KMS-11 (cell line): ENCODE results near the gene SLC9B1.
"Not testable (repeated sequence)": the region's sequence is repeated elsewhere in the genome, so short reads cannot be mapped to it uniquely, and the experiment has no call there.

ENCODE experiments used
- H2AFZ ChIP-seq: fragments of 200-600 bp; sonication (generic); 2 replicates; pipeline ENCODE4 v1.6.1; 2016; ENCODE audit warnings: antibody characterized with exemption, mixed run types, low read depth
- H3K27ac ChIP-seq: fragments of 200-600 bp; sonication (generic); 2 replicates; pipeline ENCODE4 v1.6.1; 2016; ENCODE audit warnings: mild to moderate bottlenecking, mixed run types
- H3K27me3 ChIP-seq: fragments of 200-600 bp; sonication (generic); 2 replicates; pipeline ENCODE4 v1.6.1; 2017; ENCODE audit warnings: mild to moderate bottlenecking, low read depth, mixed run types, moderate library complexity; ENCODE audit not compliant: insufficient read depth
- H3K36me3 ChIP-seq: fragments of 200-600 bp; sonication (generic); 2 replicates; pipeline ENCODE4 v1.6.1; 2017; ENCODE audit warnings: mild to moderate bottlenecking, mixed run types; ENCODE audit not compliant: insufficient read depth
- H3K4me1 ChIP-seq: fragments of 200-600 bp; sonication (generic); 2 replicates; pipeline ENCODE4 v1.6.1; 2016; ENCODE audit warnings: mild to moderate bottlenecking, low read depth, mixed run types; ENCODE audit not compliant: poor library complexity, severe bottlenecking
- H3K4me2 ChIP-seq: fragments of 200-600 bp; sonication (generic); 2 replicates; pipeline ENCODE4 v1.7.0; 2016; ENCODE audit warnings: mild to moderate bottlenecking, mixed run types
- H3K4me3 ChIP-seq: fragments of 200-600 bp; sonication (generic); IDR thresholded peaks from 2 replicates; pipeline ENCODE4 v1.6.1; 2017; ENCODE audit warnings: low read depth, low read length, mixed read lengths; ENCODE audit not compliant: insufficient read depth
- H3K79me2 ChIP-seq: fragments of 200-600 bp; sonication (generic); 2 replicates; pipeline ENCODE4 v1.6.1; 2016; ENCODE audit warnings: low read depth, mixed run types; ENCODE audit not compliant: insufficient read depth
- H3K9ac ChIP-seq: fragments of 200-600 bp; sonication (generic); 2 replicates; pipeline ENCODE4 v1.6.1; 2016; ENCODE audit warnings: mild to moderate bottlenecking, mixed run types
- H4K20me1 ChIP-seq: fragments of 200-600 bp; sonication (generic); 2 replicates; pipeline ENCODE4 v1.6.1; 2016; ENCODE audit warnings: mild to moderate bottlenecking, mixed run types; ENCODE audit not compliant: insufficient read depth
- TF ChIP-seq, protein P1 (sequence below): fragments of 200-600 bp; sonication (generic); conservative IDR thresholded peaks from 2 replicates; pipeline ENCODE4 v1.6.1; 2017; ENCODE audit warnings: low read depth, mild to moderate bottlenecking, antibody characterized with exemption, low read length, moderate library complexity, mixed read lengths

SLC9B1 gene

DNA sequence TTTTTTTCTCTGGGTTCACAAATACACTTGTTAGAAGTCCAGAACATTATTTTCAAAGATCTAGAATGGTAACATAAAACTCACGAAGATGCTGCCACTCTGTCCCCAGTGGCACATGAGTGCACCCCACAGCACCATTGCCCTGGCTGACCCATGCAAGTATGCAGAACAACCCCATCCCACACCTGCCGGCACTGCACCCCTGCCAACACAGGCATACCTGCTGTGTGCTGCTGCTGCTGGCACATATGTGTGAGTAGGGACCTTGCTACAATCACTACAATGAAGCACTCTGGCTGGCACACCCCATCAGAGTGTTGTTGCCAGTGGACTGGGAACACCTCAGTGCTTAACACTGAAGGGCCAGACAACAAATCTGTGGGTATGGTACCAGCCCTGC, 83.8 kb downstream of the SLC9B1 start:
- H4K20me1 ChIP-seq = no peaks in the 10 kb centered on the region
- TF ChIP-seq, protein P1, sequence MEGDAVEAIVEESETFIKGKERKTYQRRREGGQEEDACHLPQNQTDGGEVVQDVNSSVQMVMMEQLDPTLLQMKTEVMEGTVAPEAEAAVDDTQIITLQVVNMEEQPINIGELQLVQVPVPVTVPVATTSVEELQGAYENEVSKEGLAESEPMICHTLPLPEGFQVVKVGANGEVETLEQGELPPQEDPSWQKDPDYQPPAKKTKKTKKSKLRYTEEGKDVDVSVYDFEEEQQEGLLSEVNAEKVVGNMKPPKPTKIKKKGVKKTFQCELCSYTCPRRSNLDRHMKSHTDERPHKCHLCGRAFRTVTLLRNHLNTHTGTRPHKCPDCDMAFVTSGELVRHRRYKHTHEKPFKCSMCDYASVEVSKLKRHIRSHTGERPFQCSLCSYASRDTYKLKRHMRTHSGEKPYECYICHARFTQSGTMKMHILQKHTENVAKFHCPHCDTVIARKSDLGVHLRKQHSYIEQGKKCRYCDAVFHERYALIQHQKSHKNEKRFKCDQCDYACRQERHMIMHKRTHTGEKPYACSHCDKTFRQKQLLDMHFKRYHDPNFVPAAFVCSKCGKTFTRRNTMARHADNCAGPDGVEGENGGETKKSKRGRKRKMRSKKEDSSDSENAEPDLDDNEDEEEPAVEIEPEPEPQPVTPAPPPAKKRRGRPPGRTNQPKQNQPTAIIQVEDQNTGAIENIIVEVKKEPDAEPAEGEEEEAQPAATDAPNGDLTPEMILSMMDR = no peak
- H3K79me2 ChIP-seq = no peaks in the 10 kb centered on the region
- H3K4me3 ChIP-seq = no peak overlapping the region
- no peak overlapping the region for H3K27ac ChIP-seq
- H3K4me2 ChIP-seq = no peak overlapping the region
- H3K9ac ChIP-seq = no peak overlapping the region
- H3K4me1 ChIP-seq = no peaks in the 10 kb centered on the region
- no peaks in the 10 kb centered on the region for H3K27me3 ChIP-seq
- H3K36me3 ChIP-seq = no peaks in the 10 kb centered on the region
- H2AFZ ChIP-seq = no peak overlapping the region

DNA sequence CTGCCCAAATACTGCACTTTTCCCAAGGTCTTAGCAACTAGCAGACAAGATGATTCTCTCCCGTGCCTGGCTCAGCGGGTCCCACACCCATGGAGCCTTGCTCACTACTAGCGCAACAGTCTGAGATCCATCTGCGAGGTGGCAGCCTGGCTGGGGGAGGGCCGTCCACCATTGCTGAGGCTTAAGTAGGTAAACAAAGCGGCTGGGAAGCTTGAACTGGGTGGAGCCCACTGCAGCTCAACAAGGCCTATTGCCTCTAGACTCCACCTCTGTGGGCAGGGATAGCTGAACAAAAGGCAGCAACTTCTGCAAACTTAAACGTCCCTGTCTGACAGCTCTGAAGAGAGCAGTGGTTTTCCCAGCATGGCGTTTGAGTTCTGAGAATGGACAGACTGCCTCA, 99.8 kb downstream of the SLC9B1 start:
- not testable (repeated sequence) for H2AFZ ChIP-seq, H3K9ac ChIP-seq, H3K36me3 ChIP-seq, H3K4me1 ChIP-seq, H3K27ac ChIP-seq, H3K27me3 ChIP-seq, H4K20me1 ChIP-seq, H3K4me2 ChIP-seq, H3K4me3 ChIP-seq, H3K79me2 ChIP-seq

DNA sequence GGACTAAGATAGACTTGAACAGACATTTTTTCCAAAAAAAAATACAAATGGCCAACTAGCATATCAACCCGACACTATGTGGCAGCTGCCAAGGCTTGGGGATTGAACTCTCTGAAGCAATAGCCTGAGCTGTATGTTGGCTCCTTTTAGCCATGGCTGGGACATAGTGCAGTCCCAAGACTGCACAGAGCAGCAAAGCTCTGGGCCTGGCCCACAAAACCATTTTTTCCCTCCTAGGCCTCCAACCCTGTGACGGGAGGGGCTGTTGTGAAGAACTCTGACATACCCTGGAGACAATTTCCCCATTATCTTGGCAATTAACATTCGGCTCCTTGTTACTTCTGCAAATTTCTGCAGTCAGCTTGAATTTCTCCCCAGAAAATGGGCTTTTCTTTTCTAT, 100.6 kb downstream of the SLC9B1 start:
- H3K4me3 ChIP-seq = no peak overlapping the region
- no peak overlapping the region for H2AFZ ChIP-seq
- H3K79me2 ChIP-seq = no peaks in the 10 kb centered on the region
- no peak overlapping the region for H3K4me2 ChIP-seq
- no peaks in the 10 kb centered on the region for H3K36me3 ChIP-seq
- no peaks in the 10 kb centered on the region for H3K27me3 ChIP-seq
- no peak overlapping the region for H3K27ac ChIP-seq
- no peak overlapping the region for H3K9ac ChIP-seq
- no peaks in the 10 kb centered on the region for H3K4me1 ChIP-seq
- no peaks in the 10 kb centered on the region for H4K20me1 ChIP-seq
- TF ChIP-seq, protein P1 = no peak

DNA sequence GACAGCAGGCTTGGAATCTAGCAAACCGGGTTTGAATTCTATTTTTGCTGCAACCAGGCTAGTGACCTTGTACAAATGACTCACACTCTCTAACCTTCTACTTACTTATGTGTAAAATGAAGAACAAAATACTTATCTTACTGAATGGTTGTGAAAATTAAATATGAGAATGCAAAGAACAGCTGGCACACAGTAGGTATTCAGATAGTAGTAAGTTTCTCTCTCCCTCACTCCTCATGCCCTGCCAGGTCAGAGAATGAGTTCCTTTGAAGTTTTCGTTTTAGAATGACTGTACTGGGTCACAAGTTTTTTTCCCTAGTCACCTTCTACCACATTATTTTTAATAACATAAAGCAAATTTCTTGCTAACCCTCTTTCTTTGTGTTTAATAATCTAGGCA, 117.7 kb downstream of the SLC9B1 start:
- Histone ChIP-seq H3K36me3 (no peaks in the 10 kb centered on the region), H4K20me1 (no peaks in the 10 kb centered on the region), H3K4me3 (no peak overlapping the region), H3K27me3 (no peaks in the 10 kb centered on the region), H3K4me2 (no peak overlapping the region), H2AFZ (no peak overlapping the region), H3K9ac (no peak overlapping the region), H3K79me2 (no peaks in the 10 kb centered on the region), H3K27ac (no peak overlapping the region), H3K4me1 (no peaks in the 10 kb centered on the region)
- TF ChIP-seq, protein P1 = no peak

DNA sequence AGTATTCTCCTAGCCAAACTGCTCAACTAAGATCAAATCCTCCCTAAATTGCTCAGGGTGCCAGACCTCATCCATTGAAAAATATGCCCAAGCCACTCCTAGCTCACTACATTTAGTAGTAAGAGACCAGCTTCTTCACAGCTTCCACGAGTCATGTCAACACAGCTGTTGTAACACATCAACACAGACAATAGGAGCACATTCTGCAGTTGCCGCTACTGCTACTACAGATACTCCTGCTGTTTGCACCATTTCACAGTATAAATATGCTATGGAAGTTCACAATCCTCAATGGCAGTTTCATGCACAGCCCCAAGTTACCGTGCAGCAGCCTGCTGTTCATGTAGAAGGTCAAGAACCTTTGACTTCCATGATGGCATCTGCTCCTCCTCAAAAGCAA, 121.9 kb downstream of the SLC9B1 start:
- H3K4me1 ChIP-seq, H3K4me2 ChIP-seq, H3K79me2 ChIP-seq, H3K27me3 ChIP-seq, H4K20me1 ChIP-seq, H3K4me3 ChIP-seq, H3K9ac ChIP-seq, H3K27ac ChIP-seq, H2AFZ ChIP-seq, H3K36me3 ChIP-seq: not testable (repeated sequence)

DNA sequence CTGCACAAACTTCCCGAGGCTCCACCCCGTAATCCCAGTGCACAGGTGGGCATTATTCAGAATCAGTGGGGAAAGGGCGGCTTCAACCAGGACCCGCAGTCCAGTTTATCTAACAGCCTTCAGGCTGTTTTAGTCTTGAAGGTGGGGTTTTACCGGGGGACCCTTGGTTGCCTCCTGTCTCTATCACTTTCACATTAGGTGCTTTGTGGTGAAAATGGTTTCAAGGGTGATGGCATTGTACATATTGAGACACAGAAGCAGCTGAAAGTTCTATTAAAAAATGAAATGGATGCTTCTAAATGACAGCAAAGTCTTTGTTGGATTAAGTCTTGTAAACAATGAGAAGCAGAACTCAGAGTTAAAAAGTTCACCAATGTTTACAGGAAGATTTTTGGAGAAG, 123.0 kb downstream of the SLC9B1 start:
- not testable (repeated sequence) for H3K4me1 ChIP-seq, H2AFZ ChIP-seq, H3K79me2 ChIP-seq, H3K36me3 ChIP-seq, H3K27ac ChIP-seq, H3K27me3 ChIP-seq, H4K20me1 ChIP-seq, H3K9ac ChIP-seq, H3K4me3 ChIP-seq, H3K4me2 ChIP-seq

DNA sequence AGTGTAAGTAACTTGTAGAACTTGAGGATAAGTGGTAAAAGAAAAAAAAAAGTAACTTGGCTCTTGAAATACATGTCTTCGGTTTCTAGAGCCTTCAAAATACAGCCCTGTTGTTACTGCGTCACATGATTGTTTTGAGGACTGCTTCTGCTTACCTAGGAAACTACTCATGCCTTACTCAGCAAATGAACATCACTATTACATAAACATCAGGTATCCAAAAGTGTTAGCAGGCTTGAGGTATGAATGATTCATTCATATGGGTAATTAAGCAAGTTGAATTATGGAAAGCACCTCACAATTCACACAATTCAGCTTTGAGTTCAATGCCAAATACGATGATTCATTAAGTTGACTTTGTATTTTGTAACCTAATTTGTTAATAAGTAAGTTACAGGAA, 129.6 kb downstream of the SLC9B1 start:
- H3K9ac ChIP-seq, H3K4me2 ChIP-seq: not testable (repeated sequence)

DNA sequence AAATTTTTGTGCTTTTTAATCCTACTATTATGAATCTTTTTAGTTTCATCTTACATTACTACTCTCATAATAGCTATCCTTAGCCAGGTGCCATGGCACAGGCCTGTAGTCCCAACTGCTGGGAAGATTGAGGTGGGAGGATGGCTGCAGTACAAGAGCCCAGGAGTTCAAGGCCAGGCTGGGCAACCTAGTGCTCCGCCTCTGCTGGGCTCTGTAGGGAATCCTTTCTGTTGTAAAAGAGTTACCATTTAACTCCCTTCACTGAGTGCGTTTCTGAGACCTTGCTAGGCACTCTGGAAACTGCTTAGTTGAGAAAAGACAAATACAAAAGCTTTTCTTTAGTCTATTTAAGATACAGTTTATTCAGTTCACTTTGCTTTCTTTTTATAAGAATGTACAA, 130.9 kb downstream of the SLC9B1 start:
- H3K9ac ChIP-seq, H3K27ac ChIP-seq, H4K20me1 ChIP-seq, H3K4me1 ChIP-seq, H3K27me3 ChIP-seq, H2AFZ ChIP-seq, H3K4me2 ChIP-seq, H3K36me3 ChIP-seq, H3K4me3 ChIP-seq: not testable (repeated sequence)
- peaks cover 11% of the 10 kb centered on the region; the same call in 1 of the 2 replicates for H3K79me2 ChIP-seq

More for the DNA sequence above, 129.6 kb downstream of the SLC9B1 start:
- not testable (repeated sequence) for H3K4me3 ChIP-seq, H3K4me1 ChIP-seq, H3K27ac ChIP-seq, H3K79me2 ChIP-seq, H4K20me1 ChIP-seq, H2AFZ ChIP-seq, H3K27me3 ChIP-seq, H3K36me3 ChIP-seq
